Measurements from ENCODE around the gene ZFP82. TPM values are rescaled to one million over a fixed set of nuclear protein-coding genes. Genes with fewer than 3 reads are reported as not detected.

ZFP82 gene
- total and polyA plus RNA-seq, 5 donors from 2014 or later: 2.9 to 14.4 (median 7.5) TPM

GRCh38 chr19:36363845-36364244 lies 54.6 kb downstream of the ZFP82 start:
- Mint-ChIP-seq H3K36me3 (peaks cover 77% of the 10 kb centered on the region), H3K4me1 (no peaks in the 10 kb centered on the region), H3K4me3 (no peak overlapping the region), H3K27me3 (no peaks in the 10 kb centered on the region), H3K27ac (no peak overlapping the region), H3K9me3 (peaks cover 0 to 53% (median 15%) of the 10 kb centered on the region in 7 donors)
- H3K27ac ChIP-seq (ENCODE audit: insufficient read depth, low read length, poor library complexity, severe bottlenecking): no peak overlapping the region
- no peak overlapping the region for H3K4me3 ChIP-seq (ENCODE audit: low read depth, low read length)
- no peaks in the 10 kb centered on the region for H3K4me1 ChIP-seq (ENCODE audit: control insufficient read depth, insufficient read depth, low read length, poor library complexity, severe bottlenecking)
- H3K36me3 ChIP-seq (ENCODE audit: control insufficient read depth, insufficient read depth, low read length): peaks cover 81% of the 10 kb centered on the region
- no peak for ATAC-seq (ENCODE audit: low read depth in 2 of 2)
- peaks cover 59 to 74% of the 10 kb centered on the region in 2 experiments for H3K9me3 ChIP-seq (ENCODE audit: control insufficient read depth in 2 of 2, low read length in 2 of 2)
- H3K27me3 ChIP-seq (ENCODE audit: control insufficient read depth, insufficient read depth, low read length): no peaks in the 10 kb centered on the region
- no peak for DNase-seq

Other genes with a start within 250 kb of the ZFP82 start
- 5.7 TPM for gene ZNF565, start 204.0 kb downstream of the ZFP82 start, total RNA-seq
- 1 to 10 TPM; 1.0 to 3.5 (median 2.4) TPM for gene ZNF565, start 204.0 kb downstream of the ZFP82 start, polyA plus RNA-seq
- gene ZNF146, start 203.5 kb downstream of the ZFP82 start, total RNA-seq: 26.4 TPM
- 10 to 100 TPM; 54.5 to 67.2 (median 60.6) TPM for gene ZNF146, start 203.5 kb downstream of the ZFP82 start, polyA plus RNA-seq
- 4.8 TPM for gene ZFP14, start 39.4 kb downstream of the ZFP82 start, total RNA-seq
- gene ZFP14, start 39.4 kb downstream of the ZFP82 start, polyA plus RNA-seq: 1 to 10 TPM; 3.0 to 4.8 (median 3.8) TPM
- 7.9 TPM for gene ZNF566, start 70.9 kb upstream of the ZFP82 start, total RNA-seq
- 10 to 100 TPM; 13.9 to 20.7 (median 19.1) TPM for gene ZNF566, start 70.9 kb upstream of the ZFP82 start, polyA plus RNA-seq
- 3.2 TPM for gene ZNF260, start 109.6 kb upstream of the ZFP82 start, total RNA-seq
- 10 to 100 TPM in 2 of 4 donors, 1 to 10 TPM in 2; 5.5 to 11.1 (median 8.3) TPM for gene ZNF260, start 109.6 kb upstream of the ZFP82 start, polyA plus RNA-seq
- 31.4 TPM for gene ZNF529, start 154.6 kb upstream of the ZFP82 start, total RNA-seq
- gene ZNF529, start 154.6 kb upstream of the ZFP82 start, polyA plus RNA-seq: 1 to 10 TPM; 4.0 to 8.3 (median 5.9) TPM
- 7.4 TPM for gene ZNF382, start 186.7 kb upstream of the ZFP82 start, total RNA-seq
- 1 to 10 TPM; 6.7 to 9.0 (median 9.0) TPM for gene ZNF382, start 186.7 kb upstream of the ZFP82 start, polyA plus RNA-seq
- gene ZNF461, start 248.2 kb upstream of the ZFP82 start, total RNA-seq: 9.4 TPM
- 1 to 10 TPM; 1.9 to 6.7 (median 4.8) TPM for gene ZNF461, start 248.2 kb upstream of the ZFP82 start, polyA plus RNA-seq

Measured in CD4-positive, CD25-positive, alpha-beta regulatory T cell (primary cell).